Fibroblast of lung (primary cell): ENCODE measurements around the gene ETV2. TPM values are rescaled to one million over a fixed set of nuclear protein-coding genes. Genes with fewer than 3 reads are reported as not detected.

Experiments
- DNase-seq, 2 donors: peaks; one replicate each; pipeline versions ENCODE4 v3.0.0 to v3.0.0-alpha.2; 2010; ENCODE audit warnings: low read depth in 2 of 2
- H2AFZ ChIP-seq: 2 replicates; pipeline ENCODE4 v1.5.1; 2012; ENCODE audit warnings: low read length, control low read depth, inconsistent platforms
- H3K27ac ChIP-seq: 2 replicates; pipeline ENCODE4 v1.5.1; 2011; ENCODE audit warnings: low read length, control low read depth; ENCODE audit not compliant: insufficient read depth
- H3K27me3 ChIP-seq: 2 replicates; pipeline ENCODE4 v1.5.1; 2011; ENCODE audit warnings: mild to moderate bottlenecking, low read length; ENCODE audit not compliant: control insufficient read depth, insufficient read depth
- H3K36me3 ChIP-seq: 2 replicates; pipeline ENCODE4 v1.5.1; 2011; ENCODE audit warnings: low read length; ENCODE audit not compliant: control insufficient read depth, insufficient read depth
- H3K4me1 ChIP-seq: 2 replicates; pipeline ENCODE4 v1.5.1; 2011; ENCODE audit warnings: low read length; ENCODE audit not compliant: control insufficient read depth, insufficient read depth; ENCODE audit errors: extremely low read depth
- H3K4me2 ChIP-seq: 2 replicates; pipeline ENCODE4 v1.5.1; 2011; ENCODE audit warnings: low read length, control low read depth; ENCODE audit not compliant: insufficient read depth; ENCODE audit errors: extremely low read depth
- H3K4me3 ChIP-seq, 4 experiments: fragments of 200-600 bp in 1 of 4; sonication (generic) in 1 of 4; replicated peaks in 1 of 4; 2 replicates each; pipeline ENCODE4 v1.5.1; 2011 to 2016; ENCODE audit warnings: low read length in 4 of 4, low read depth in 3 of 4, mild to moderate bottlenecking in 3 of 4, control low read depth in 2 of 4, inconsistent platforms in 1 of 4, mixed read lengths in 1 of 4; ENCODE audit not compliant: insufficient read depth in 1 of 4; ENCODE audit errors: control extremely low read depth in 1 of 4
- H3K79me2 ChIP-seq: 2 replicates; pipeline ENCODE4 v1.5.1; 2012; ENCODE audit warnings: mild to moderate bottlenecking, low read length, inconsistent platforms; ENCODE audit not compliant: control insufficient read depth, insufficient read depth
- H3K9ac ChIP-seq: 2 replicates; pipeline ENCODE4 v1.5.1; 2011; ENCODE audit warnings: mild to moderate bottlenecking, low read length, control low read depth; ENCODE audit not compliant: insufficient read depth
- H3K9me3 ChIP-seq: 2 replicates; pipeline ENCODE4 v1.5.1; 2012; ENCODE audit warnings: low read depth, low read length; ENCODE audit not compliant: control insufficient read depth, insufficient read depth
- H4K20me1 ChIP-seq: 2 replicates; pipeline ENCODE4 v1.5.1; 2011; ENCODE audit warnings: low read length; ENCODE audit not compliant: control insufficient read depth, insufficient read depth; ENCODE audit errors: extremely low read depth
- CTCF ChIP-seq, 2 donors: IDR thresholded peaks in 1 of 2; conservative IDR thresholded peaks in 1 of 2; 1 replicate in 1 of 2; 2 replicates in 1 of 2; pipeline ENCODE4 v1.5.1; 2011 to 2012; ENCODE audit warnings: low read length in 2 of 2, control low read depth in 1 of 2, inconsistent platforms in 1 of 2, low read depth in 1 of 2, mild to moderate bottlenecking in 1 of 2
- EZH2 ChIP-seq: IDR thresholded peaks from 2 replicates; pipeline ENCODE4 v1.5.1; 2012; ENCODE audit warnings: low read length, control low read depth, mild to moderate bottlenecking; ENCODE audit errors: missing control alignments
- polyA plus RNA-seq, 2 donors: library from polyadenylated mRNA; depleted of rRNA in 1 of 2; stranded (reverse) in 1 of 2; unstranded in 1 of 2; fragments of >200 nt; gene quantifications; 2 replicates each; pipeline ENCODE4 v1.2.1, GENCODE V29; 2011 to 2012; ENCODE audit warnings: missing spikeins in 1 of 2
- total RNA-seq: library from RNA; depleted of rRNA; stranded (reverse); fragments of >200 nt; gene quantifications from 2 replicates; pipeline ENCODE4 v1.2.1, GENCODE V29; 2014

ETV2 gene
- total and polyA plus RNA-seq, 2 donors (not counting 1 experiment from before 2014, with no cell fraction given): 0.12 to 0.50 TPM

GRCh38 chr19:35615036-35615435, 26.5 kb upstream of the ETV2 start:
- Histone ChIP-seq H4K20me1 (no peaks in the 10 kb centered on the region), H3K27ac (no peak overlapping the region), H3K4me2 (no peak overlapping the region), H3K9me3 (no peaks in the 10 kb centered on the region), H3K4me3 (no peak overlapping the region), H2AFZ (no peak overlapping the region), H3K4me1 (peaks cover 5% of the 10 kb centered on the region), H3K9ac (no peak overlapping the region), H3K36me3 (peaks cover 5% of the 10 kb centered on the region), H3K27me3 (no peaks in the 10 kb centered on the region), H3K79me2 (no peaks in the 10 kb centered on the region)
- TF ChIP-seq CTCF (conservative IDR thresholded peaks at IDR 0.05 in 1 of 2, IDR thresholded peaks at IDR 0.05 in 1 of 2; ENCODE audit: low read depth in 1 of 2, low read length in 2 of 2) (no peak), EZH2 (no peak)
- DNase-seq: no peak

GRCh38 chr19:35618857-35619256, 22.7 kb upstream of the ETV2 start:
- Histone ChIP-seq H3K36me3 (peaks cover 6% of the 10 kb centered on the region), H3K4me3 (no peak overlapping the region), H3K4me2 (no peak overlapping the region), H2AFZ (no peak overlapping the region), H3K27ac (no peak overlapping the region), H3K9me3 (no peaks in the 10 kb centered on the region), H3K79me2 (no peaks in the 10 kb centered on the region), H4K20me1 (no peaks in the 10 kb centered on the region), H3K4me1 (no peaks in the 10 kb centered on the region), H3K9ac (no peak overlapping the region), H3K27me3 (no peaks in the 10 kb centered on the region)
- no peak for DNase-seq
- TF ChIP-seq EZH2 (no peak), CTCF (conservative IDR thresholded peaks at IDR 0.05 in 1 of 2, IDR thresholded peaks at IDR 0.05 in 1 of 2; ENCODE audit: low read depth in 1 of 2, low read length in 2 of 2) (peak in 1 of 2 donors; percentile 1)

- H3K4me1 ChIP-seq: no peaks in the 10 kb centered on the region
- H3K27ac ChIP-seq: no peak overlapping the region
- H3K36me3 ChIP-seq: peaks cover 6% of the 10 kb centered on the region
- TF ChIP-seq CTCF (conservative IDR thresholded peaks at IDR 0.05 in 1 of 2, IDR thresholded peaks at IDR 0.05 in 1 of 2; ENCODE audit: low read depth in 1 of 2, low read length in 2 of 2) (no peak), EZH2 (no peak)
- H3K9ac ChIP-seq: no peak overlapping the region
- H3K4me3 ChIP-seq: no peak overlapping the region
- no peak overlapping the region for H3K4me2 ChIP-seq
- no peak for DNase-seq
- H3K79me2 ChIP-seq: no peaks in the 10 kb centered on the region
- no peaks in the 10 kb centered on the region for H3K9me3 ChIP-seq
- no peak overlapping the region for H2AFZ ChIP-seq
- H4K20me1 ChIP-seq: no peaks in the 10 kb centered on the region
- H3K27me3 ChIP-seq: no peaks in the 10 kb centered on the region
Measured at GRCh38 chr19:35619290-35619923, 22.1 kb upstream of the ETV2 start.
